Measurements from ENCODE around the gene HOXD8. TPM values are rescaled to one million over a fixed set of nuclear protein-coding genes. Genes with fewer than 3 reads are reported as not detected.

The HOXD8 gene
- total and polyA plus RNA-seq, 2 of the 8 experiments (the other 6 are each of a cell fraction or from before 2014, with no cell fraction given) = not detected

DNA sequence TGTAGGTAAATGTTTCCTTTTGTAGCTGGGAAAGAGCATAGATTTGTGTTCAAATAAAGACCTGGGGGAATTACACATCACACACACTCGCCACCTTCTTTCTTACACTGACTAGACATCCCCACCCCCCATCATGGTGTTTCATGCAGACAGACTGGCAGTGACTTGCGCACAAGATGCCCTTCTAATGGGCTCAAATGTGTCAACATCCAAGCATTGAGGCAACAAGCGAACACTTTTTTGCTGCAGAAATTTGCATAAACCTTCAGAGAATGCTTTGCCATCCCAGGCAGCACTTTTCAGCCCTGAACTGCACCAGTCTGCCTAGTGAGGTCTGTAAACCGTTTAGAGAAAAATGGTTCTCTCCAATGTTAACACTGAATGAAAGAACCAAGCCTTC lies 4.5 kb downstream of the HOXD8 start (continued):
- no peak for TF ChIP-seq SUZ12 (IDR thresholded peaks at IDR 0.05; ENCODE audit: low read length)
- TF ChIP-seq TBP (IDR thresholded peaks at IDR 0.05; ENCODE audit: low read depth, low read length) = no peak
- no peak for TF ChIP-seq KDM1A (IDR thresholded peaks at IDR 0.05; ENCODE audit: borderline replicate concordance, low read length)
- no peak for TF ChIP-seq JUND (IDR thresholded peaks at IDR 0.05; ENCODE audit: low read length)
- no peak for TF ChIP-seq KDM4A (IDR thresholded peaks at IDR 0.05; ENCODE audit: low read depth, low read length, severe bottlenecking)
